Breast epithelium (tissue), 4 donors: ENCODE results near the gene IFT27. TPM values are rescaled to one million over a fixed set of nuclear protein-coding genes. Genes with fewer than 3 reads are reported as not detected.
A peak's percentile ranks its signal among the peaks of the same experiment; 100 is the strongest.

ENCODE experiments used
- DNase-seq, 2 donors: peaks; one replicate each; pipeline ENCODE4 v3.0.0-alpha.2; 2019; ENCODE audit warnings: low spot score in 2 of 2
- H3K27ac ChIP-seq, 2 donors: fragments of 200-600 bp; sonication (generic) in 1 of 2; one replicate each; pipeline ENCODE4 v1.5.1; 2016 to 2019; ENCODE audit warnings: mild to moderate bottlenecking in 1 of 2
- H3K27me3 ChIP-seq, 2 donors: fragments of 200-600 bp; sonication (generic) in 1 of 2; one replicate each; pipeline versions ENCODE4 v1.5.1 to v1.6.0; 2017 to 2019; ENCODE audit warnings: control low read depth in 1 of 2, mild to moderate bottlenecking in 1 of 2
- H3K36me3 ChIP-seq: fragments of 200-600 bp; one replicate; pipeline ENCODE4 v1.5.1; 2019
- H3K4me1 ChIP-seq, 2 donors: fragments of 200-600 bp; sonication (generic); one replicate each; pipeline ENCODE4 v1.5.1; 2016 to 2019; ENCODE audit warnings: control low read depth in 1 of 2
- H3K4me3 ChIP-seq, 3 donors: fragments of 200-600 bp; sonication (generic); 1 replicate in 2 of 3; 2 replicates in 1 of 3; pipeline ENCODE4 v1.5.1; 2016 to 2019; ENCODE audit warnings: mild to moderate bottlenecking in 3 of 3, moderate library complexity in 2 of 3
- H3K9me3 ChIP-seq, 2 donors: fragments of 200-600 bp; sonication (generic) in 1 of 2; one replicate each; pipeline ENCODE4 v1.5.1; 2016 to 2019; ENCODE audit warnings: control low read depth in 1 of 2
- CTCF ChIP-seq, 3 donors: fragments of 450-650 bp; IDR thresholded peaks; one replicate each; pipeline ENCODE4 v1.5.1; 2016 to 2017; ENCODE audit warnings: antibody characterized with exemption in 3 of 3, mild to moderate bottlenecking in 3 of 3, moderate library complexity in 3 of 3
- POLR2A ChIP-seq: fragments of 450-650 bp; IDR thresholded peaks from one replicate; pipeline ENCODE4 v1.6.1; 2016; ENCODE audit warnings: antibody characterized with exemption, mild to moderate bottlenecking, moderate library complexity
- POLR2AphosphoS5 ChIP-seq, 3 donors: sonication (generic); formaldehyde crosslinking; IDR thresholded peaks; one replicate each; pipeline ENCODE4 v1.6.1; 2017; ENCODE audit warnings: antibody characterized with exemption in 3 of 3
- intact Hi-C: fragments of 100-400 bp; cut with DNase I; formaldehyde crosslinking; loops from one replicate; pipeline ENCODE4 v1.15.1; 2023; ENCODE audit warnings: low total_unique reads
- total RNA-seq, 3 donors: library from RNA; depleted of rRNA; stranded (reverse); fragments of >200 nt; gene quantifications; one replicate each; pipeline ENCODE4 v1.1.0, GENCODE V29; 2016

IFT27 gene
- total RNA-seq, 3 donors from 2014 or later = 19.0 to 23.7 (median 20.6) TPM

GRCh38 chr22:36740716-36741115 lies 35.2 kb downstream of the IFT27 start:
- Histone ChIP-seq H3K4me3 (no peak overlapping the region), H3K4me1 (no peaks in the 10 kb centered on the region), H3K27me3 (peaks cover 0 to 25% of the 10 kb centered on the region in 2 donors), H3K27ac (no peak overlapping the region), H3K9me3 (peaks cover 0 to 7% of the 10 kb centered on the region in 2 donors), H3K36me3 (no peaks in the 10 kb centered on the region)
- TF ChIP-seq CTCF (IDR thresholded peaks at IDR 0.05) (no peak), POLR2A (no peak), POLR2AphosphoS5 (IDR thresholded peaks at IDR 0.05) (no peak)
- DNase-seq = no peak
- intact Hi-C loops = loop anchor here (5.0 kb wide), 1 partner anchor 573 kb away; no protein-coding TSS in a partner anchor

DNA sequence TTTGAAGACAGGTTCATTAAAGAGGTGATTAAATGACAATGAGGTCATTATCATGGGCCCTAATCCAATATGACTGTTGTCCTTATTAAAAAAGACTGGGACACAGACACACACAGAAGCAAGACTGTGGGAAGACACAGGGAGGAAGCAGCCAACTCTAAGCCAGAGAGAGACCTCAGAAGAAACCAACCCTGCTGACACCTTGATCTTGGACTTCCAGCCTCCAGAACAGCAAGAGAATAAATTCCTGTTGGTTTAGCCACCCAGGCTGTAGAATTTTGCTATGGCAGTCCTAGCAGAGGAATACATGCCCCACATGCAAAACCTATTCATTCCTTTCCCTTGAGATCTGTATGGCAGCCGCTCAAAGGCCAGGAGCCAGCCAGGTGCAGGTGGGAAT lies 36.7 kb downstream of the IFT27 start:
- Histone ChIP-seq H3K4me1 (no peaks in the 10 kb centered on the region), H3K27ac (no peak overlapping the region), H3K9me3 (peaks cover 0 to 7% of the 10 kb centered on the region in 2 donors), H3K27me3 (peaks cover 0 to 19% of the 10 kb centered on the region in 2 donors), H3K36me3 (no peaks in the 10 kb centered on the region), H3K4me3 (no peak overlapping the region)
- TF ChIP-seq POLR2A = no peak
- no peak for TF ChIP-seq POLR2AphosphoS5 (IDR thresholded peaks at IDR 0.05)
- no peak for TF ChIP-seq CTCF (IDR thresholded peaks at IDR 0.05)
- intact Hi-C loops = no loop called here
- peak in 1 of 2 donors; percentile 10 for DNase-seq

DNA sequence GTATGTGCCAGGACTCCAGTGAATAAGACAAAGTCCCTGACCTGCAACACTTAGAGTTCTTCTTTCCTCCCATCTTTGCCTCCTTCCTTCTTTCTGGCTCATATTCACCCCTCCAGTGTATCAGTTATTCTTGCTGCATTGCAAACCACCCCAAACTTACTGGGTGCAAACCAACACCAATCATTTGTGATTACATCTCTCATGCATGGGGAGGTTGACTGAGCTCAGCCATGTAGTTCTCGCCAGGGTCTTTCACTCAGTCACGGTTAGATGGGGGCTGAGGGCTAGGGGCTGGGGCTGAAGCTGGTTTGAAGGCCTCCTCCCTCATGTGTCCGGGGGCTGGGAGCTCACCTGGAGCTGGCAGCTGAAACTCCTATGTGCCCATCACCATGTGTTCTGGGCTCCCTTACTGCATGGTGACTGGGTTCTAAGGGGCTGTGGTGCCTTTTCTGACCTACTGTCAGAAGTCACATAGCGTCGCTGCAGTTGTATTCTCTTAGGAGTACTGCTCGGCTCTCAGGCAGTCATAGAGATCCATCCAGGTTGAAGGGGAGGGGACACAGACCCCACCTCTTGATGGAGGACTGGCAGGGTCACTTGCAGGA lies 37.4 kb downstream of the IFT27 start:
- Histone ChIP-seq H3K27ac (no peak overlapping the region), H3K9me3 (peaks cover 0 to 7% of the 10 kb centered on the region in 2 donors), H3K27me3 (peaks cover 0 to 12% of the 10 kb centered on the region in 2 donors), H3K4me1 (no peaks in the 10 kb centered on the region), H3K4me3 (no peak overlapping the region), H3K36me3 (no peaks in the 10 kb centered on the region)
- DNase-seq = peak in 1 of 2 donors; percentile 20
- TF ChIP-seq POLR2AphosphoS5 (IDR thresholded peaks at IDR 0.05) = no peak
- intact Hi-C loops = no loop called here

DNA sequence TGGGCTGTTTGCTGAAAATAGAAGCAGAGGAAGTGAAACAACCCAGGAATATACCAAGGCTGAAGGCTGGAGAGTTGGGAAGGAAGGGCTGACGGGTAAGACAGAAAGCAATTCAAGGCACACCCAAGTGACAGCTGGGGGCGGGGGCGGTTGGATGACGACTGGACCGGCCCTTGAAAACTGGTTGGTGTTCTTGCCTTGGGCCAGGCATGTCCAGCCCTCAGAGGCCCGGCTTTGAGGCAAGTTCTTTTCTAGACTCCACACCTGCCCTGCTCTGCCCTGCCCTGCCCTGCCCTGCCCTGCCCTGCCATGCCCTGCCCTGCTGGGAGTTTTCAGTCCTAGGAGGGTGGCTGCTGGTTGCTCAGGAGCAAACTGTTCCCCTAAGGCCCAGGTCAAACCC lies 38.1 kb downstream of the IFT27 start:
- H3K27me3 ChIP-seq = peaks cover 0 to 6% of the 10 kb centered on the region in 2 donors
- no peaks in the 10 kb centered on the region for H3K4me1 ChIP-seq
- TF ChIP-seq POLR2AphosphoS5 (IDR thresholded peaks at IDR 0.05) (no peak), POLR2A (no peak), CTCF (IDR thresholded peaks at IDR 0.05) (no peak)
- intact Hi-C loops = no loop called here
- DNase-seq = peak in 1 of 2 donors; percentile 43
- no peaks in the 10 kb centered on the region for H3K36me3 ChIP-seq
- no peak overlapping the region for H3K27ac ChIP-seq
- H3K9me3 ChIP-seq = peaks cover 0 to 7% of the 10 kb centered on the region in 2 donors
- no peak overlapping the region for H3K4me3 ChIP-seq

DNA sequence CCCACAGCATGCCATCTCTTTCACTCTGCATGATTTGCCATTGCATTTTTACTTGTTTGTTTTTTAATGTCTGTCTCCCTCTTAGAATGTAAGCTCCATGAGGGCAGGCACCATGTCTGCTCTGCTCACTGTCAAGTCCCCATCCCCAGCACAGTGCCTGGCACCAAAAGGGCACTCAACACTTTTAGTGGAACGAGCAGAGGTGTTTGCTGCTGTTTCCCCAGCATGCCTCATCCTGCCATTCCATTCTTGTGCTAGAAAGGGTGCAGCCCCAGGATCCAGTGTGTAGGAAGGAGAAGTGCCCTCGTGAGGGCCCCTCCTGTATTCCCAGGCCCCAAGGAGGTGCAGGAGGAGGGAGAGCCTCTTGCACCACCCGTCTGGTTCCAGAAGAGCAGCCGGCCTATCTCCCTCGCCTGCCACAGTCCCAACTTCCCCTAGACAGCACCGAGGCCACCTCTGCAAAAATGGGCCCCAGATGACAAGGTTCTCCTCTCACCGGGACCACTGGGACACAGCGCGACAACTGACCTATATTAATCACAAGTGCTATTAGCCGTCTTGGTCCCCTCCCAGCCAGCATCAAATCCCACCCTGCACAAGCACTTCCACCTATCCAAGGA lies 39.1 kb downstream of the IFT27 start:
- Histone ChIP-seq H3K9me3 (peaks cover 0 to 7% of the 10 kb centered on the region in 2 donors), H3K27ac (no peak overlapping the region), H3K4me3 (no peak overlapping the region), H3K36me3 (no peaks in the 10 kb centered on the region), H3K27me3 (peaks cover 0 to 9% of the 10 kb centered on the region in 2 donors), H3K4me1 (no peaks in the 10 kb centered on the region)
- no peak for TF ChIP-seq POLR2A
- no peak for TF ChIP-seq CTCF (IDR thresholded peaks at IDR 0.05)
- no peak for TF ChIP-seq POLR2AphosphoS5 (IDR thresholded peaks at IDR 0.05)
- intact Hi-C loops = no loop called here
- peak in 1 of 2 donors; percentile 28 for DNase-seq
